Transverse colon (tissue), 4 donors: ENCODE results near the gene ZNF362. TPM values are rescaled to one million over a fixed set of nuclear protein-coding genes. Genes with fewer than 3 reads are reported as not detected.
A peak's percentile ranks its signal among the peaks of the same experiment; 100 is the strongest.

ENCODE experiments used
- DNase-seq: peaks from one replicate; pipeline ENCODE4 v3.0.0-alpha.2; 2019
- H3K27ac ChIP-seq, 4 donors: fragments of 200-600 bp; sonication (generic); 2 replicates each; pipeline ENCODE4 v1.5.1; 2016 to 2018; ENCODE audit warnings: inconsistent platforms in 4 of 4
- H3K27me3 ChIP-seq: fragments of 200-600 bp; sonication (generic); 2 replicates; pipeline ENCODE4 v1.5.1; 2017; ENCODE audit warnings: inconsistent platforms
- H3K36me3 ChIP-seq, 4 donors: fragments of 200-600 bp; sonication (generic); 2 replicates each; pipeline ENCODE4 v1.5.1; 2017 to 2019; ENCODE audit warnings: inconsistent platforms in 4 of 4
- H3K4me1 ChIP-seq, 4 donors: fragments of 200-600 bp; sonication (generic); 2 replicates each; pipeline ENCODE4 v1.5.1; 2017 to 2020; ENCODE audit warnings: inconsistent platforms in 4 of 4
- H3K4me3 ChIP-seq, 4 donors: fragments of 200-600 bp; sonication (generic); 1 replicate in 1 of 4; 2 replicates in 3 of 4; pipeline versions ENCODE4 v1.5.1 to v1.6.1; 2017 to 2019; ENCODE audit warnings: inconsistent platforms in 4 of 4
- H3K9me3 ChIP-seq, 2 donors: fragments of 200-600 bp; sonication (generic); 2 replicates each; pipeline ENCODE4 v1.5.1; 2017 to 2019; ENCODE audit warnings: inconsistent platforms in 2 of 2
- EP300 ChIP-seq: sonication (generic); formaldehyde crosslinking; IDR thresholded peaks from one replicate; pipeline ENCODE4 v1.6.1; 2017; ENCODE audit warnings: antibody characterized with exemption, low read depth
- POLR2A ChIP-seq: fragments of 450-650 bp; IDR thresholded peaks from one replicate; pipeline ENCODE4 v1.6.1; 2016; ENCODE audit warnings: antibody characterized with exemption, mild to moderate bottlenecking, moderate library complexity
- POLR2AphosphoS5 ChIP-seq, 3 donors: sonication (generic); formaldehyde crosslinking; IDR thresholded peaks; one replicate each; pipeline ENCODE4 v1.6.1; 2016; ENCODE audit warnings: antibody characterized with exemption in 3 of 3
- WGBS, 2 donors: methylation state at CpG; one replicate each; pipeline ENCODE4 v1.1.5; 2018; ENCODE audit warnings: low coverage in 1 of 2; 5-methylcytosine and 5-hydroxymethylcytosine counted together
- in situ Hi-C, 4 donors: fragments of 200-750 bp; cut with MboI; loops; one replicate each; pipeline versions ENCODE4 v1.15.0 to v1.15.1; 2017; ENCODE audit warnings: low sequenced_read_pairs in 3 of 4, low pct_ligation_motif_present in 1 of 4, low pct_unique_long_range_greater_than_20kb in 1 of 4
- intact Hi-C: fragments of 100-400 bp; cut with DNase I; formaldehyde crosslinking; loops from one replicate; pipeline ENCODE4 v1.15.1; 2023; ENCODE audit warnings: low total_unique reads
- total RNA-seq, 4 donors: library from RNA; depleted of rRNA; stranded (reverse); fragments of >200 nt; gene quantifications; one replicate each; pipeline ENCODE4 v1.1.0, GENCODE V29; 2016
- TF ChIP-seq, protein P1 (sequence below), 5 experiments: fragments of 200-600 bp in 3 of 5; fragments of 450-650 bp in 2 of 5; sonication (generic) in 3 of 5; IDR thresholded peaks; 1 replicate in 2 of 5; 2 replicates in 3 of 5; pipeline ENCODE4 v1.5.1; 2016 to 2017; ENCODE audit warnings: antibody characterized with exemption in 5 of 5, inconsistent platforms in 3 of 5, mild to moderate bottlenecking in 2 of 5, moderate library complexity in 1 of 5

ZNF362 gene
- total RNA-seq, 4 donors from 2014 or later: 7.9 to 121 (median 12.1) TPM

DNA sequence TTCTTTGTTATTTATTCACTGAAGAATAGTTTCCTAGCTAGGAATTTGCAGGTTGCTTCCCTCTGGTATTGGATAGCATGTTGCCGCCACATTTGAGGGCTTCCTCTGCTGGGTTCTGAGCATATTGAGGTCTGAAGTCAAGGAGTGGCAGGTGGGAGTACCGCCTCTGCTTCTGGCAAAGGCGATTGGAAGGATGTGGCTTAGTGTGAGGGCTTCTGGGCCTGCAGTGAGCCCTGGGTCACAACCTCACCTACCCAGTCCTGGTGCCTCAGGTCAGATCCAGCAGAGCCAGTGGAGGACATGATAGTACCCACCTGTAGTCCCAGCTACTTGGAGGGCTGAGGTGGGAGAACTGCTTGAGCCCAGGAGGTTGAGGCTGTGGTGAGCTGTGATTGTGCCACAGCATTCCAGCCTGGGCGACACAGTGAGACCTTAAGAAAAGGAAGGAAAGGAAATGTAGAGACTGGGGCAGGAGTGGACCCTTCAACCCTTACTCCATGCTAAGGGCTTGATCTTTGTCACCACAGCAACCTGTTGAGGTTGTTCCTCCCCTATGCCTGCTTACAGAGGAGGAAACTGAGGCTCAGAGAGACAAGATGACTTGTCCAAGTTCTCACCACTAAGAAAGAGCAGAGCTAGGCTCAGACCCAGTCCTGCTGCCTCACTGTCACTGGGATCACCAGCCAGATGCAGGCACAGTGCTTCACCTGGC lies 41.8 kb downstream of the ZNF362 start:
- Histone ChIP-seq H3K27ac (peak overlapping the region in 1 of 4 donors; percentile 30), H3K36me3 (no peaks in the 10 kb centered on the region), H3K9me3 (no peaks in the 10 kb centered on the region), H3K27me3 (no peaks in the 10 kb centered on the region), H3K4me3 (no peak overlapping the region), H3K4me1 (peaks cover 4 to 16% (median 5%) of the 10 kb centered on the region in 4 donors)
- TF ChIP-seq POLR2AphosphoS5 (IDR thresholded peaks at IDR 0.05): no peak
- TF ChIP-seq, protein P1, sequence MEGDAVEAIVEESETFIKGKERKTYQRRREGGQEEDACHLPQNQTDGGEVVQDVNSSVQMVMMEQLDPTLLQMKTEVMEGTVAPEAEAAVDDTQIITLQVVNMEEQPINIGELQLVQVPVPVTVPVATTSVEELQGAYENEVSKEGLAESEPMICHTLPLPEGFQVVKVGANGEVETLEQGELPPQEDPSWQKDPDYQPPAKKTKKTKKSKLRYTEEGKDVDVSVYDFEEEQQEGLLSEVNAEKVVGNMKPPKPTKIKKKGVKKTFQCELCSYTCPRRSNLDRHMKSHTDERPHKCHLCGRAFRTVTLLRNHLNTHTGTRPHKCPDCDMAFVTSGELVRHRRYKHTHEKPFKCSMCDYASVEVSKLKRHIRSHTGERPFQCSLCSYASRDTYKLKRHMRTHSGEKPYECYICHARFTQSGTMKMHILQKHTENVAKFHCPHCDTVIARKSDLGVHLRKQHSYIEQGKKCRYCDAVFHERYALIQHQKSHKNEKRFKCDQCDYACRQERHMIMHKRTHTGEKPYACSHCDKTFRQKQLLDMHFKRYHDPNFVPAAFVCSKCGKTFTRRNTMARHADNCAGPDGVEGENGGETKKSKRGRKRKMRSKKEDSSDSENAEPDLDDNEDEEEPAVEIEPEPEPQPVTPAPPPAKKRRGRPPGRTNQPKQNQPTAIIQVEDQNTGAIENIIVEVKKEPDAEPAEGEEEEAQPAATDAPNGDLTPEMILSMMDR (IDR thresholded peaks at IDR 0.05): no peak
- TF ChIP-seq EP300: no peak
- intact Hi-C loops: loop anchor here (10.0 kb wide), 1 partner anchor 167 kb away; no protein-coding TSS in a partner anchor
- in situ Hi-C loops: loop anchor here (5.0 to 25.0 kb wide), 5 partner anchors 67 to 177 kb away; partner anchors contain the start of gene ZSCAN20 (in 2 of the 4)
- WGBS, 2 donors: 93 to 100% methylated on average over 3 to 4 of the region's 4 CpGs
- no peak for DNase-seq

DNA sequence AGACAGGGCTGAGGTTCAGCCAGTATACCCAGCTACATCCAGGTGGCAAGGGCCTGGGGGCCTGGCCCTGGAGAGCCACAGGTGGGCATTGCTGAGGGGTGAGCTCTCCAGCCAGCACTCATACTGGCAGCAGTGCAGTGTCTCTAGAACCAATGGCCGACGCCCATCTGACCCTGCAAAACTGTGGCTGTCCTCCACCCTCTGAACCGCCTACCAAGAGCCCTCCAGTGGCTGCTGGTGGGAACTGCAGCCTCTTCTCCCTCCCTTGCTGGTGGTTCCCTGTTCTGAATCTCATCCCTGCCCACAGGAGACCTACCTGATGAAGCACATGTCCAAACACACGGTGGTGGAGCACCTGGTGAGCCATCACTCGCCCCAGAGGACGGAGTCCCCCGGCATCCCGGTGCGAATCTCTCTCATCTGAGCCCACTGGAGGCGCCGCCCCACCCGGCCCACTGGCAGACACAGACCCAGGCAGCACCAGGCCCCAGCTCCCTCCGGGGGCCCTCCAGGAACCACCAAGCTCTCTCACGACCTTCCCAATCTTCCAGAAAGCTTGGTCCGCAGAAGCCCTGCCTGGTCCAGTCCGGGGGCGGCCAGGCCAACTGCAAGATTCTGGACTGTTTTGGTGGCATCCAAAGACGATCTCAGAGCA lies 42.5 kb downstream of the ZNF362 start:
- Histone ChIP-seq H3K4me1 (peaks cover 4 to 16% (median 4%) of the 10 kb centered on the region in 4 donors), H3K27me3 (no peaks in the 10 kb centered on the region), H3K9me3 (no peaks in the 10 kb centered on the region), H3K4me3 (no peak overlapping the region), H3K36me3 (no peaks in the 10 kb centered on the region), H3K27ac (peak overlapping the region in 1 of 4 donors; percentile 30)
- TF ChIP-seq, protein P1 (IDR thresholded peaks at IDR 0.05): peak; percentile 78 to 94 (median 84)
- TF ChIP-seq POLR2AphosphoS5 (IDR thresholded peaks at IDR 0.05): no peak
- TF ChIP-seq POLR2A: no peak
- no peak for TF ChIP-seq EP300
- peak; percentile 76 for DNase-seq
- intact Hi-C loops (loop anchor here (10.0 kb wide), 1 partner anchor 166 kb away; no protein-coding TSS in a partner anchor), in situ Hi-C loops (loop anchor here (5.0 to 25.0 kb wide), 5 partner anchors 66 to 176 kb away; partner anchors contain the start of gene ZSCAN20 (in 2 of the 4))
- 77 to 87% methylated on average over 5 to 18 of the region's 18 CpGs for WGBS, 2 donors

DNA sequence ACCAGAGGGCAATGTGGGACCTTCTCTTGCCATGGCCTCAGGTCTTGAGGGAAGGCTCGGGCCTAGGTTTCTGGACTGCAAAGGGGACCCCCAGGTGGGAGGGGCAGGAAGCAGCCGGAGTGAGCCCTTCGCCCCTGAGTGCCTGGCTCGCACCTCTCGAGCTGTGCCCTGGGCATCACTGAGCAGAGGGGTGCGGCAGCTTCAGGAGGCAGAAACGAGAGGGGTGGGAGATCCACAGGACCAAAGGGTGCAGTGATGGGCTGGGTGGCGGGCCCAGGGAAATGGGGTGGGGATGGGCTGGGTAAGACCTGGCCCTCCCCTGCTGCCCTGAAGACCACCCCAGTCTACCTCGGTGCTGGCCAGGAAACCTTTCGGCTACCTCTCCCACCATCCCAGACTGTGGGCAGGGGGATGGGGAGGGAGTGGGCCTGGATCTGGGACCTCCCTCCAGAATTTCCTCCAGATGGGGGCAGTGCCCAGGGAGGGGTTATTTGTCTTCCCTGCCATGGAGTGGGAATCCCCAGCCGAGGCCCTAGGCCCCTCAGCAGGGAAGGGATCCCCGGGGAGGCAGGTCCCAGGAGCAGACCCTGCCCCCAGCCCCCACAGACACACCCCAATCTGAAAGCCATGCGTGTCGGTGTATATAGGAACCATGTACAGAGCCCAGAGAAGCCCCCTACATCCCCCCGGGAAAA lies 43.3 kb downstream of the ZNF362 start:
- Histone ChIP-seq H3K4me1 (peaks cover 4 to 16% (median 4%) of the 10 kb centered on the region in 4 donors), H3K9me3 (no peaks in the 10 kb centered on the region), H3K27ac (no peak overlapping the region), H3K27me3 (no peaks in the 10 kb centered on the region), H3K4me3 (no peak overlapping the region), H3K36me3 (no peaks in the 10 kb centered on the region)
- WGBS, 2 donors: 80 to 89% methylated on average over 1 to 15 of the region's 15 CpGs
- TF ChIP-seq POLR2A (no peak), EP300 (no peak), POLR2AphosphoS5 (IDR thresholded peaks at IDR 0.05) (no peak)
- TF ChIP-seq, protein P1 (IDR thresholded peaks at IDR 0.05): no peak
- DNase-seq: no peak
- in situ Hi-C loops (loop anchor here (5.0 to 25.0 kb wide), 5 partner anchors 65 to 175 kb away; partner anchors contain the start of gene ZSCAN20 (in 2 of the 4)), intact Hi-C loops (loop anchor here (10.0 kb wide), 2 partner anchors 165 to 1075 kb away; no protein-coding TSS in a partner anchor)

DNA sequence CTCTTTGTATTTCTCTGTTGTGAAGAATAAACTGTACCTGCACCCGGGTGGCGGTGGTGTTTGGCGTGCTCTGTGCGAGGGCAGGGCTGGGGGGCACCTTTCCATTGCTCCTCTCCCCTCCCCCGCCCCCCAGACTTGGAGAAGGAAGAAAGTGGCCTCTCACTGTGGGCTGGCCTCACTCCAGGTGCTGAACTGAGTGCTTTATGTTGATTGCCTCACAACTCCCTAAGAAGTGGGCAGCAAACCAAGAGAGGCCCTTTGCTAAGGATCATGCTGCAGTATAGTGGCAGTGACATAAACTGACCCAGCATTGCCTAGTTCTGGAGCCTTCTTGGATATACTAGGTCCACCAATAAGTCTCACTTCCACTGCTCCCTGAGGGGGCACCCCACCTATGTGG lies 44.4 kb downstream of the ZNF362 start:
- Histone ChIP-seq H3K4me3 (no peak overlapping the region), H3K27ac (peak overlapping the region in 3 of 4 donors; percentile 17 to 38 (median 26)), H3K4me1 (peaks cover 0 to 16% (median 4%) of the 10 kb centered on the region in 4 donors), H3K9me3 (no peaks in the 10 kb centered on the region), H3K36me3 (no peaks in the 10 kb centered on the region), H3K27me3 (peaks cover under 1% of the 10 kb centered on the region)
- in situ Hi-C loops (no loop called here), intact Hi-C loops (loop anchor here (10.0 kb wide), 1 partner anchor 1074 kb away; no protein-coding TSS in a partner anchor)
- peak; percentile 48 for DNase-seq
- WGBS, 2 donors: 64% methylated on average over 3 to 5 of the region's 5 CpGs
- TF ChIP-seq POLR2AphosphoS5 (IDR thresholded peaks at IDR 0.05) (no peak), POLR2A (no peak), EP300 (no peak)
- TF ChIP-seq, protein P1 (IDR thresholded peaks at IDR 0.05): no peak
